ENCODE results near the gene TMEM63C.

Gene TMEM63C

DNA sequence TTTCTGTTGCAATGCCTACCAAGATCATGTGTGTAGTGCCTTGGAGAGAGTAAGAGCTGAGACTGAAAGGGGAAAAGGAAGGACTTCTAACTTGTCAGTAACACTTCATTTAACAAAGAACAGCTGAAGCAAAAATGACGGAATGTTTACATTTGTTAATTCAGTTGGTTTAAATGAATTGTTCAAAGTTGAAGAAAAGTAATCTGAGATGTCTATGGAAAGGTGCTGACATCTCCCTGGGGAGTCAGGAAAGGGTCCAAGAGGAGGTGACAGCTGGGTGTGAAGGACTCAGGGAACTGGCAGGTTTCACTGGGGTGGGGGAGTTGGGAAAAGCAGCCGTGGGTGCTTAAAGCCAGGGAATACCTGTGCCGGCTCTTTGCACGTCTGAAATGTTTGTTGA, 7.9 kb downstream of the TMEM63C start:
- FAIRE-seq (no peak), DNase-seq (ENCODE audit: insufficient read length, low spot score) (no peak)
- TF ChIP-seq, protein P1, sequence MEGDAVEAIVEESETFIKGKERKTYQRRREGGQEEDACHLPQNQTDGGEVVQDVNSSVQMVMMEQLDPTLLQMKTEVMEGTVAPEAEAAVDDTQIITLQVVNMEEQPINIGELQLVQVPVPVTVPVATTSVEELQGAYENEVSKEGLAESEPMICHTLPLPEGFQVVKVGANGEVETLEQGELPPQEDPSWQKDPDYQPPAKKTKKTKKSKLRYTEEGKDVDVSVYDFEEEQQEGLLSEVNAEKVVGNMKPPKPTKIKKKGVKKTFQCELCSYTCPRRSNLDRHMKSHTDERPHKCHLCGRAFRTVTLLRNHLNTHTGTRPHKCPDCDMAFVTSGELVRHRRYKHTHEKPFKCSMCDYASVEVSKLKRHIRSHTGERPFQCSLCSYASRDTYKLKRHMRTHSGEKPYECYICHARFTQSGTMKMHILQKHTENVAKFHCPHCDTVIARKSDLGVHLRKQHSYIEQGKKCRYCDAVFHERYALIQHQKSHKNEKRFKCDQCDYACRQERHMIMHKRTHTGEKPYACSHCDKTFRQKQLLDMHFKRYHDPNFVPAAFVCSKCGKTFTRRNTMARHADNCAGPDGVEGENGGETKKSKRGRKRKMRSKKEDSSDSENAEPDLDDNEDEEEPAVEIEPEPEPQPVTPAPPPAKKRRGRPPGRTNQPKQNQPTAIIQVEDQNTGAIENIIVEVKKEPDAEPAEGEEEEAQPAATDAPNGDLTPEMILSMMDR (IDR thresholded peaks at IDR 0.05; ENCODE audit: insufficient read depth, missing control alignments) = no peak

DNA sequence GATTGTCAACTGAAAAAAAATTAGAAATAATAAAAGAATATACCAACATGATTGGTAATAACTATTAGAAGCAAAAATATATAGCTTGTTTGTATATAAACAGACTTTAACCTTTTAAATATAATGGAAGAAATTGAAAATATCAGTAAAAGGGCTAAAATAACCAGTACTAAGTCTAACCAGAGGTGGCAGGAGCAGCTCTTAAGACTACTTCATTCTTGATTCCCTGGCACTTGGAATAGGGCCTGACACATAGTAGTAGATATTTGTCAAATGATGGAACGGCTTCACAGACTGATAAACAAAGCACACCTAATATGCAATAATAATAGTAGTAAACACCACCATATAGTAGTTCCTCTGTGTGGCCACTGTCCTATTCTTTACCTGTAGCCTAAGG, 9.4 kb downstream of the TMEM63C start:
- TF ChIP-seq, protein P1 (IDR thresholded peaks at IDR 0.05; ENCODE audit: insufficient read depth, missing control alignments) = no peak
- no peak for FAIRE-seq
- no peak for DNase-seq (ENCODE audit: insufficient read length, low spot score)

DNA sequence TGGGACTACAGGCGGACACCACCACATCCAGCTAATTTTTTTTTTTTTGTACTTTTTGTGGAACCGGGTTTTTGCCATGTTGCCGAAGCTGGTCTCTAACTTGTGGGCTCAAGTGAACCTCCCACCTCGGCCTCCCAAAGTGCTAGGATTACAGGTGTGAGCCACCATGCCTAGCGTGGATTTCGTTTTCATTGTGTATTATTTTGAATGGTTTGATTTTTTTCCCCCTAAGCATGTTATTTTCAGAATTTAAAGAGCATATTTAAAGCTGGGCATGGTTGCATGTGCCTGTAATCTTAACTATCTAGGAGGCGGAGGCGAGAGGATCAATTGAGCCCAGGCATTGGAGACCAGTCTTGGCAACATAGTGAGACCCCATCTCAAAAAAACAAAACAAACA, 13.1 kb downstream of the TMEM63C start:
- TF ChIP-seq, protein P1 (IDR thresholded peaks at IDR 0.05; ENCODE audit: insufficient read depth, missing control alignments) = no peak
- FAIRE-seq = no peak

DNA sequence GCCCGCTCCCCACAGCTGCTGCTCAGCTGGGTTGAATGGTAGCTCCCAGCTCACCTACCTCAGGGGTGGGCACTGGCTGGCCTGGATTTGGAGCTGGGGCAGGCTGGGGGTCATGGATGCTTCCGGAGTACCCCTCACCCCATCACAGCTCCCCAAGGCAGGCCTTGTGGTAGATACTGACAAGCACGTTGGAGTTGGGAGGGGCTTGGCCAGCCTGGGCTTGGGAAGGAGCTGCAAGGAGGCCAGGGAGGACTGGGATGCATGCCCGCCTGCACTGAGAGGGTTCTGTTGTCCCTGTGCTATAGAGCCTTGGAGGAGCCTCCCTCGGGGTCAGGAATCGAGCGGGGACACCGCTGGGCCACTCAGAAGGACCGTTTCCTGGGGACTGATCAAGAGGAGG, 14.2 kb downstream of the TMEM63C start:
- FAIRE-seq = no peak
- TF ChIP-seq, protein P1 (IDR thresholded peaks at IDR 0.05; ENCODE audit: insufficient read depth, missing control alignments) = no peak
- no peak for DNase-seq (ENCODE audit: insufficient read length, low spot score)

More for the DNA sequence above, 13.1 kb downstream of the TMEM63C start:
- DNase-seq (ENCODE audit: insufficient read length, low spot score) = no peak

DNA sequence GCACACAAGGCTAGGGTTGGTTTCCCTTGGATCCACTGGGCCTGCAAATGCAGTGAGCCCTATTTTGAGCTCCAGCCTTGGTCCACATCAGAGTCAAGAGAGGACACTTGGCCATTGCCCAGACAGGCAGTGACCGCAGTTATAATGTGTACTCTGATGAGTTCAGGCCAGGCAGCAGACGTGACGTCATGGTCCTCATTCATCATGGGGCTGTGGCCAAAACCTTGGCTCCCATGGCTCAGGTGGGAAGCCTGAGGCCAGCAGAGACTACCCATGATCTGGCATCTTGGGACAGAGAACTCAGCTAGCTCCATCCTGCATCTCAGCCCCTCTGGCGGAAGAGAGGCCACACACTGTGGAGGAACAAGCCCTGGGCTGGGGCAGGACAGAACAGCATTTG, 16.4 kb downstream of the TMEM63C start:
- no peak for DNase-seq (ENCODE audit: insufficient read length, low spot score)
- TF ChIP-seq, protein P1 (IDR thresholded peaks at IDR 0.05; ENCODE audit: insufficient read depth, missing control alignments) = no peak

DNA sequence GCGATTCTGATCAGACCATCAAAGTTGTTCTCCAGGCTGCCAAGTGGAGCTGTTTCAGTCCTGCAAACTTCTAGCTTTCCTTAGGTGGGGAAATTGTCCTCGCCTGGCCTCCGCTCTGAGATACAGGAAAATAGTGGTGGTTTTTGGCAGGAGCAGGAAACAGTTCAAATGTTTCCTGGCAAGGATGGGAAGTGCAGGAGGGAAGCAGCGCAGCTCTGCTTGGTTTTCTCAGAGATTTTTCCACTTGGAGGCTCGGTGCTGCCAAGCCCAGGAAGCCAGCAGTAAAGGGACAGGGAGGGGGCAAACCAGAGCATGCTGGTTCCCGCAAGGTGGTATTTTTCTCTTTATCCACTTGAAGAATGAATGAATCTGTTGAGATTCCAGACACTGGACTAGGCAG, 17.0 kb downstream of the TMEM63C start:
- DNase-seq (ENCODE audit: insufficient read length, low spot score) (no peak), FAIRE-seq (no peak)
- TF ChIP-seq, protein P1 (IDR thresholded peaks at IDR 0.05; ENCODE audit: insufficient read depth, missing control alignments) = no peak

More for the DNA sequence above, 16.4 kb downstream of the TMEM63C start:
- no peak for FAIRE-seq

DNA sequence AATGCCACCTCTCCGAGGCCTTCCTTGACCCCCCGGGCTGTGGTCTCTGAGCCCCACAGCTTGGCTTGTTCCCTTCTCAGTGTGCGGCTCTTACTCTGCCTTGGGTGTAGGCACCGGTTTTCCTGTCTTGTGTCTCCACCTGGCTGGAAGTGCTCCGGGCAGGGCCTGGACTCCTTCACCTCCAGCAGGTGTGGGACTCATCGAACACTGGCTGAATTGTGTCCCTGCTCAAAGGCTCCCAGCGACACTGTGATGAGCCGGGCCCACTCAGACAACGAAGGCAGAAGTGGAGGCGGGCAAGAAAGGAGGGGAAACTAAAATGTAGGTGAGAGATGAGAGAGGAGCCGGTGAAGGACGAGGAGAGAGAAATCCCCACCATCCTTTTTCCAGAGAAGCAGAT, 18.0 kb downstream of the TMEM63C start:
- FAIRE-seq = no peak

More for the DNA sequence above, 18.0 kb downstream of the TMEM63C start:
- DNase-seq (ENCODE audit: insufficient read length, low spot score) = no peak
- TF ChIP-seq, protein P1 (IDR thresholded peaks at IDR 0.05; ENCODE audit: insufficient read depth, missing control alignments) = no peak

Data from D721Med (cell line).